Activated CD4-positive, alpha-beta T cell treated with anti-CD3 and anti-CD28 coated beads for 4 hours (primary cell): ENCODE results near the gene EPHB1.
"Not testable (repeated sequence)": the region's sequence is repeated elsewhere in the genome, so short reads cannot be mapped to it uniquely, and the experiment has no call there.

Experiments
- DNase-seq, 2 donors: peaks; one replicate each; pipeline ENCODE4 v3.0.0-alpha.2; 2020

EPHB1 gene

DNA sequence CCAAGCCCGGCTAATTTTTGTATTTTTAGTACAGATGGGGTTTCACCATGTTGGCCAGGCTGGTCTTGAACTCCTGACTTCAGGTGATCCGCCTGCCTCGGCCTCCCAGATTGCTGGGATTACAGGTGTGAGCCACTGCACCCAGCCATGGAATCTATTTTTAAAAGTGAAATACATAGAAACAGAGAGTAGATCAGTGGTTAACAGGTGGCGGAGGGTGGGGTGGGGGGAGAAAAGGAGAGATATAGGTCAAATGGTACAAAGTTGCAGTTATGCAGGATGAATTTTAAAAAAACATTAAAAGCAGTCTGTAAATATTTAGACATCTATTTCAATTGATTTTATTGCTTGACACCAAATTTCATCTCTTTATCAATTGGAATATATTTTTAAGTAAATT lies 6.8 kb upstream of the EPHB1 start:
- DNase-seq, result not testable (repeated sequence)

GRCh38 chr3:134790065-134790464 lies 5.0 kb upstream of the EPHB1 start:
- DNase-seq, result no peak

- DNase-seq, result no peak
Observed at GRCh38 chr3:134791992-134792391, 3.1 kb upstream of the EPHB1 start.

DNA sequence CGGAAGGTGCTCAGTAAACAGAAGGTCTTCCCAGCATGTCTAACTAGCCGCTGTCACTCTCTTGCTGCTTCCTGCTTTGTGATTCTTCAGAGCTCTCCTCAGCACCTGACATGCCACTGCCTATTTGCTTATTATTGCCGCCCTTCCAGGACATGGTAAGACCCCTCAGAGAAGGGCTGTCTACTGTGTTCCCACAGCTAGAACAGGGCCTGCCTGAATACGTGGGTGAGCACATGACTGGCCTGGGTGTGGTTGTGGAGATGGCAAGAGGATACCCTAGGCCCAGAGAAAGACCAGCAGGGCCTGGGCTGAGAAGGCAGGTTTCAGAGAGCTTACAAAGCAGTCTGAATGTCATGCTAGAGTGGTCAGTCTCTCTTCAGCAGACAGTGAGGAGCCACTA lies 2.4 kb upstream of the EPHB1 start:
- DNase-seq, result no peak

DNA sequence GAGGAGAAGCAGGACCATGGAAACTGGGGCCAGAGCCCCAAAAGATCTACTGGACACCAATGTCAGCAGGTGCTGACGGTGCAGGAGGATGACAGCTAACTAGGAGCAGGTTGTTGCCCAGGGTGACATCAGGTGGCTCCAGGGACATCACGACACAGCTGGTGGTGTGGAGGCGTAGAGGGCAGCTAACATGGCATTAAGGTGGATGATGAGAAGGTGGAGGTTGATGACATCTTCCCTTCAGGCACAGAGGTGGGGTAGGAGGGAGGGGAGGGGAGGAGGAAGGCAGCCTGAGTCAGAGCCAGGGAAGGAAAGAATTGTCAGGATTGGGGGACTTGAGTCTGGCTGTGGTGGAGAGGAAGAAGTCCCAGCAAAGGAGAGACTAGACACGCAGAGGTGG lies 1.5 kb upstream of the EPHB1 start:
- DNase-seq, result no peak

DNA sequence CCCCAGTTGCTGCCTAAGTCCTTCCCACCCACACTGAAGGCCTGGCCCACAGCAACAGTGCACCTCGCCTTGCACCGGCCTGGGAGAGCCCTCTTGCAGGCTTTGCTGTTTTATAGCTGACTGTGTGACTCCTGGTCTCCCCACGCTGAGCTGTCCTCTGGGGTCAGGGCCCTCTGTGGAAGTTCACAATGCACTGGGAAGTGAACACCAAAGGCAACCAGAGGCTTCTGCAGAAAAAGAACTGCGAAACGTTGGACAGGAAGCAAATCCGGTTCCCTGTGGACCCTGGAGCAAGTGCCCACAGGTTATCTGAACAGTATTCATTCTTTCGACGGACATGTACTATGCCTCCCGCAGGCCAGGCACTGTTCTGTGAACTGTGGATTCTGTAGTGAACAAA lies 737 bp upstream of the EPHB1 start:
- DNase-seq, result no peak

DNA sequence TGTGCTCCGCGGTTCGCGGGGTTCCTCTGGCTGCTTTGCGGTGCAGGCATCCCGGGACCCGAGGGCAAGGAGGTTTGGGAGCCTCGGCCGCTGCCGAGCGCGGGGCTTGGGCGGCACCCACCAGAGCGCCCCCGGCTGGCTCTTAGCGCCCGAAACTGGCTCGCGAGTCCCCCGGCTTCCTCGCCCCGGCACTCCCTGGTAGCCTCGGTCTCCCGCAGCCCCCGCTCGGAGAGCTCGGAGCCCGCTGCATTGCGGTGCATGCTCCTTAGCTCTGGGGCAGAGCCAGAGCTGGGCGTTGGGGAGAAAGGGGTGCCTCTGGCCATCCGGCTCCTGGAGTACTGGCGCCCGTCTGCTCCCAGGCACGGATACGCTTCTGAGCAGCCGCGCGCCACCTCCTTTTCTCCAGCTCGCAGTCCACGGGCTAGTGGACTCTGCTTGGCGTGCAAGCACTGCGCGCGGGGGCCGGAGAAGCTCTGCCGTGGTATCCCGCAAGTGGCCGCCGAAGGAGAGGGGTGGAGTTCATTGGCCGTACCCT lies 753 bp downstream of the EPHB1 start:
- DNase-seq, result no peak

- DNase-seq, result no peak
Observed at GRCh38 chr3:134796281-134797056, 1.4 kb downstream of the EPHB1 start.

GRCh38 chr3:134797057-134797740 lies 2.1 kb downstream of the EPHB1 start:
- no peak for DNase-seq

- no peak for DNase-seq
Observed at GRCh38 chr3:134797741-134798451, 2.8 kb downstream of the EPHB1 start.

DNA sequence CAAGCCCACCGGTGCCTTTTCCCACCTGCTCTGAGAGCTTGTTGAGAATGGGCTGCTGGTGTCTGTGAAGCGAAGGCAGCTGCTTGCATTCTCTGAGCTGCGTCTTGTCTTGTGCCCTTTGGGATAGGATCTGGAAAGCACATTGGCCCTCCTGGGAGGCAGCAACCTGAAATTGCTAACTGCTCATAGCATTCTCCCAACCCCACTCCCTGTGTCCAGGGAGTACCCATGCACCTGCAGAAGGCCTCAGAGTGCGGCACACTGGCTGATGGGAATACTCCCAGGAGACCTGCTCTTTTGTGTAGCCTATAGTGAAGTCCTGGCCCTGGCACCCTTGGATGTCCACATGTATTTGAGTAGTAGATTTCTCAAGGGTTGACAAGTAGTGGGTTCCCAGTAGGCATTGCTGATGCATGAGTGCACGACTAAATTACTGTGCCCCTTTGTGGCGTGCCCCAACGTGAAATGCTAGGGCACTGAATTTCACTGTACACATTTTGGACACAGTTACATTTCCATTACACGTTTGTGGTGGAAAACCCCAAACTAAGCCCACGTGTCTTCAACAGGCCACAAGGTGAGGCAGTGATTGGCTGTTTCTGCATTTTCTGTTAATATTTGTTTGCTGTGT lies 3.7 kb downstream of the EPHB1 start:
- DNase-seq, result no peak

DNA sequence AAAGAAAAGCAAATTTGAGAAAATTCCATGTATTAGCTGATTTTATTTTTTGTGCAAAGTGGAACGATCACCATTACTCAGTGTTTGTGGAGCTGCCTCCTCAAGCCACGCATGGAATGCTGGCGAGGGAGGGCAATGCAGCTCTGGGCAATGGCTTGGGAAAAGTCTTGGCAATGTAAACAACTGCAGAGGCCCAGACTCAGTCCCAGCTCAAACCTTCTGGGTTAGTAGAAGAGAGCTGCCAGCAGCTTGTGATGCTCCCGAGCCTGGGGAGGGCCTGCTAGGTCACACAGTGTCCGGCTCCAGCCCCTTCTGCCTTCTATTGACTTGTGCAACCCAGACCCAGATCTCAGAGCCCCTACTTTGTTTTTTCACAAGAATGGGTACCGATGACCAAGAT lies 4.3 kb downstream of the EPHB1 start:
- DNase-seq, result no peak

GRCh38 chr3:134801204-134801958 lies 6.3 kb downstream of the EPHB1 start:
- DNase-seq, result no peak

DNA sequence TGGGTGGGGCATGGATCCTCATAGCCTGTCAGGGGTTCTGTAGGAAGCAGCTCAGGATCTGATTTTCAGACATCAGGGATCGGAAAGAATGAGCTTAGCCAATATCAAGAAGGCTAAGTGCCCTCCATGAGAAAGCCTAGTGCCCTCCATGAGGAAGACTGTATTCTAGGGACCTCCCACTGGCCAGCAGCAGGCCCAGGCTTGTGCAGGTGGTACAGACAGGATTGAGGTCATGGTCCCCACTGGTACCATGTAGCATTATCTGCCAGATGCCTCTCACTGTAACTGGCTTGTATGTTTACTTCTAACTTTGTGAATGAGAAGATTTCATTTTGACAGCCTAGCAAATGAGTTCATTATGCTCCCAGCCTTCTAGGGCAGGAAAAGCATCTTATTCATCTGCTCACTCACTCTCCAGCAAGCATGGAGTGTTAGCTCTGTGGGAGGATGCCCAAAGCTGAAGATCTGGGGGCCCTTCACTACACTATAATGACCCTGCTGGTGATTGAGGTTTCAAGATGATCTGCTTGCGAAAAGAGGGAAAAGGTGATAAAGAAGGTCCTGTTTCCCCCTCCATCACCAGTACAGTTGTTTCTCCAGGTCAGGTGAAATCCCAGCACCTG lies 7.5 kb downstream of the EPHB1 start:
- no peak for DNase-seq

DNA sequence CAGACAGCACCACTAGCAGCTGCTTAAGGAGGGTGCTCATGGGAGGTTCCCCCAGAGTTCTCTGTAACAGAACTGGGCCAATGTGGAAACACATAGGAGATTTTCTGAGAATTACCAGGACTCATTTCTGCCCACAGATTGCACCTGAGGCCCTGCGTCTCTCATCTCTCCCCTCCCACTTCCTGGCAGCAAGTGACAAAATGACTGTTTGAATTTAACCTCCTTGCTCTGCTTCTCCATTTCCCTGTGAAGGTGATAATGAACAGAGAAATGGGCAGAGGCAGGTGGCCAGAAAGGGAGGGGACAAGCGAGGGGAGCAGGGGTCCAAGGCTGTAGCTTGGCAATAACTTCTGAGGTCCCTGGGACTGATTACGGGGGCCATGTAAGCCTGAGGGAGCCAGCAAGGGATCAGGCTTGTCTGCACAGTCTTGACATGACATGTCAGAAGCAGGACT lies 8.0 kb downstream of the EPHB1 start:
- no peak for DNase-seq

GRCh38 chr3:134803652-134804051 lies 8.6 kb downstream of the EPHB1 start:
- no peak for DNase-seq

GRCh38 chr3:134804508-134805480 lies 9.7 kb downstream of the EPHB1 start:
- no peak for DNase-seq

DNA sequence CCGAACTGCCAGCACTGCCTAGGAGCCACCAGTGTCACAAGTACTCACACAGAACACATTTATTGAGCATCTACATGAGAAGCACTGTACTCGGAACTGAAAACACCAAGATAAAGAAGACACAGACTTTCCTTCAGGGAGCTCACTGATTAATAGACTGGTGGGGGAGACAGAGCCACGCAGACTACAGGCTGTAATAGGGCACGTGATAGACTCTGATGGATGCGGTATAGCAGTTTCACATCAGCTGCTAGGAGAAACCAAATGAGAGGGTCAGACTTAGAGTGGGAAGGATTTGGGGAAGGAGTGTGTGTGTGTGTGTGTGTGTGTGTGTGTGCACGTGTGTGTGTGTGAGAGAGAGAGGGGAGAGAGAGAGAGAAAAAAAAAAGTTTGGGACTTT lies 12.1 kb downstream of the EPHB1 start:
- DNase-seq, result no peak

GRCh38 chr3:134808835-134809234 lies 13.8 kb downstream of the EPHB1 start:
- no peak for DNase-seq

- DNase-seq, result no peak
Observed at GRCh38 chr3:134809427-134810051, 14.5 kb downstream of the EPHB1 start.
